Activated CD8-positive, alpha-beta memory T cell treated with anti-CD3 and anti-CD28 coated beads, Interleukin-2, amount 50 U/mL, for 1 hour (primary cell): ENCODE data around the gene EPHA4.

Source experiments
- DNase-seq: peaks from one replicate; pipeline ENCODE4 v3.0.0-alpha.2; 2020; ENCODE audit errors: extremely low read depth

Gene EPHA4

GRCh38 chr2:221397187-221397586 lies 174.9 kb downstream of the EPHA4 start:
- DNase-seq: no peak

GRCh38 chr2:221392228-221392881 lies 179.7 kb downstream of the EPHA4 start:
- no peak for DNase-seq

- no peak for DNase-seq
Measured at GRCh38 chr2:221390878-221391277, 181.2 kb downstream of the EPHA4 start.

- DNase-seq: no peak
Measured at GRCh38 chr2:221389904-221390303, 182.2 kb downstream of the EPHA4 start.

GRCh38 chr2:221389421-221389820 lies 182.7 kb downstream of the EPHA4 start:
- no peak for DNase-seq

GRCh38 chr2:221388891-221389290 lies 183.2 kb downstream of the EPHA4 start:
- no peak for DNase-seq

- DNase-seq: no peak
Measured at GRCh38 chr2:221385716-221386115, 186.4 kb downstream of the EPHA4 start.

GRCh38 chr2:221381928-221382488 lies 190.1 kb downstream of the EPHA4 start:
- no peak for DNase-seq

GRCh38 chr2:221380686-221381085 lies 191.4 kb downstream of the EPHA4 start:
- DNase-seq: no peak

- no peak for DNase-seq
Measured at GRCh38 chr2:221380062-221380461, 192.0 kb downstream of the EPHA4 start.

GRCh38 chr2:221377597-221377996 lies 194.5 kb downstream of the EPHA4 start:
- no peak for DNase-seq

GRCh38 chr2:221377066-221377465 lies 195.0 kb downstream of the EPHA4 start:
- no peak for DNase-seq

GRCh38 chr2:221374234-221374633 lies 197.9 kb downstream of the EPHA4 start:
- no peak for DNase-seq

GRCh38 chr2:221372907-221373306 lies 199.2 kb downstream of the EPHA4 start:
- DNase-seq: no peak

GRCh38 chr2:221372159-221372884 lies 199.8 kb downstream of the EPHA4 start:
- no peak for DNase-seq

GRCh38 chr2:221371347-221371746 lies 200.8 kb downstream of the EPHA4 start:
- DNase-seq: no peak

GRCh38 chr2:221370857-221371211 lies 201.3 kb downstream of the EPHA4 start:
- DNase-seq: no peak

- no peak for DNase-seq
Measured at GRCh38 chr2:221370076-221370856, 201.8 kb downstream of the EPHA4 start.
